ENCODE data around the gene LRCH4. TPM values are rescaled to one million over a fixed set of nuclear protein-coding genes. Genes with fewer than 3 reads are reported as not detected.

Gene LRCH4
- total and polyA plus RNA-seq, 2 donors (not counting 3 experiments of a cell fraction or from before 2014, with no cell fraction given) = 32.1 to 56.1 TPM

GRCh38 chr7:100626530-100627237, 40.8 kb upstream of the LRCH4 start:
- H3K27ac ChIP-seq (ENCODE audit: insufficient read depth, low read depth, low read length) = no peak overlapping the region
- H3K9me1 ChIP-seq (replicated peaks; ENCODE audit: control insufficient read depth, extremely low read depth, insufficient read depth, low read length) = no peaks in the 10 kb centered on the region
- H3K4me1 ChIP-seq (ENCODE audit: control insufficient read depth, extremely low read depth, insufficient read depth, low read length) = peaks cover 3% of the 10 kb centered on the region
- H3K4me2 ChIP-seq (ENCODE audit: insufficient read depth, low read length) = peak overlapping the region; percentile 33
- no peaks in the 10 kb centered on the region for H3K36me3 ChIP-seq (ENCODE audit: control insufficient read depth in 2 of 2, extremely low read depth in 1 of 2, insufficient read depth in 2 of 2, low read length in 2 of 2)
- no peaks in the 10 kb centered on the region for H3K79me2 ChIP-seq (ENCODE audit: control insufficient read depth, insufficient read depth, low read length)
- ChIA-PET CTCF (interaction anchor here (0.5 to 2.4 kb wide), 7 partner anchors 8 to 157 kb away, joined by 3 to 11 read pairs (median 4); partner anchors contain the start of gene MOSPD3), POLR2A (interaction anchor here (0.7 kb wide), 1 partner anchor 339 kb away, joined by 3 read pairs; no protein-coding TSS in a partner anchor)
- BruUV-seq (replicated peaks) = no TSS peak
- TF ChIP-seq FOS (IDR thresholded peaks at IDR 0.05; ENCODE audit: borderline replicate concordance, insufficient read depth, low read length) = no peak
- TF ChIP-seq JUN (IDR thresholded peaks at IDR 0.05; ENCODE audit: borderline replicate concordance, insufficient read depth, insufficient read length, low read depth) = no peak
- TF ChIP-seq POLR2AphosphoS5 (IDR thresholded peaks at IDR 0.05; ENCODE audit: insufficient read depth, low read depth, low read length) = peak; percentile 40
- TF ChIP-seq EZH2 (IDR thresholded peaks at IDR 0.05; ENCODE audit: borderline replicate concordance, low read depth, low read length, severe bottlenecking) = no peak
- TF ChIP-seq CTCF (IDR thresholded peaks at IDR 0.05; ENCODE audit: extremely low read depth in 1 of 2, insufficient read depth in 1 of 2, low read depth in 1 of 2, low read length in 2 of 2) = no peak
- TF ChIP-seq GATA2 (IDR thresholded peaks at IDR 0.05; ENCODE audit: insufficient read depth, insufficient read length, low read depth, low read length) = no peak
- intact Hi-C loops (cut with micrococcal nuclease) = loop anchor here (1.0 to 5.0 kb wide), 3 partner anchors 14 to 66 kb away; partner anchors contain the start of genes ACTL6B, GIGYF1 and MOSPD3
- dilution Hi-C loops (cut with MboI; ENCODE audit: extremely low pct_ligation_motif_present, low sequenced_read_pairs) = no loop called here
- peak overlapping the region; percentile 83 for H2AFZ ChIP-seq (ENCODE audit: low read depth, low read length)
- H4K20me1 ChIP-seq (replicated peaks; ENCODE audit: control insufficient read depth, extremely low read depth, insufficient read depth, low read length) = no peaks in the 10 kb centered on the region
- FAIRE-seq = peak; percentile 86
- peak; percentile 83 for DNase-seq (ENCODE audit: low read depth, low spot score)
- H3K27me3 ChIP-seq (ENCODE audit: control insufficient read depth in 2 of 2, insufficient read depth in 2 of 2, low read length in 2 of 2) = no peaks in the 10 kb centered on the region
- H3K9ac ChIP-seq (replicated peaks; ENCODE audit: extremely low read depth, insufficient read depth, low read length) = no peak overlapping the region
- H3K9me3 ChIP-seq (replicated peaks; ENCODE audit: control insufficient read depth, insufficient read depth, low read length) = no peaks in the 10 kb centered on the region
- peak overlapping the region in 1 of 3 experiments; percentile 16 for H3K4me3 ChIP-seq (replicated peaks in 1 of 3; ENCODE audit: insufficient read depth in 1 of 3, low read depth in 1 of 3, low read length in 3 of 3)
